ENCODE data around the gene NOCT. TPM values are rescaled to one million over a fixed set of nuclear protein-coding genes. Genes with fewer than 3 reads are reported as not detected.
"Not testable (repeated sequence)": the region's sequence is repeated elsewhere in the genome, so short reads cannot be mapped to it uniquely, and the experiment has no call there.

The NOCT gene
- total and polyA plus RNA-seq, 5 donors: 4.7 to 10.6 (median 9.6) TPM

GRCh38 chr4:139048026-139048425 lies 32.4 kb downstream of the NOCT start:
- H3K27ac ChIP-seq (ENCODE audit: low read length): no peak overlapping the region
- 77% methylated on average over 3 of the region's 3 CpGs for WGBS
- intact Hi-C loops (cut with DNase I): no loop called here
- no peak overlapping the region for H3K4me3 ChIP-seq (ENCODE audit: low read length)
- peaks cover 2% of the 10 kb centered on the region for H3K4me1 ChIP-seq (ENCODE audit: control insufficient read depth, insufficient read depth, low read length)
- no peaks in the 10 kb centered on the region for H3K9me3 ChIP-seq (ENCODE audit: control insufficient read depth, low read length)
- ATAC-seq (no peak), DNase-seq (no peak)
- no peaks in the 10 kb centered on the region for H3K27me3 ChIP-seq (ENCODE audit: control insufficient read depth, insufficient read depth)

GRCh38 chr4:139050446-139050845 lies 34.9 kb downstream of the NOCT start:
- Histone ChIP-seq H3K4me1 (ENCODE audit: control insufficient read depth, insufficient read depth, low read length) (no peaks in the 10 kb centered on the region), H3K9me3 (ENCODE audit: control insufficient read depth, low read length) (no peaks in the 10 kb centered on the region), H3K4me3 (ENCODE audit: low read length) (no peak overlapping the region), H3K27me3 (ENCODE audit: control insufficient read depth, insufficient read depth) (no peaks in the 10 kb centered on the region), H3K27ac (ENCODE audit: low read length) (no peak overlapping the region)
- intact Hi-C loops (cut with DNase I): no loop called here
- ATAC-seq (no peak), DNase-seq (no peak)
- 88% methylated on average over 2 of the region's 2 CpGs for WGBS

DNA sequence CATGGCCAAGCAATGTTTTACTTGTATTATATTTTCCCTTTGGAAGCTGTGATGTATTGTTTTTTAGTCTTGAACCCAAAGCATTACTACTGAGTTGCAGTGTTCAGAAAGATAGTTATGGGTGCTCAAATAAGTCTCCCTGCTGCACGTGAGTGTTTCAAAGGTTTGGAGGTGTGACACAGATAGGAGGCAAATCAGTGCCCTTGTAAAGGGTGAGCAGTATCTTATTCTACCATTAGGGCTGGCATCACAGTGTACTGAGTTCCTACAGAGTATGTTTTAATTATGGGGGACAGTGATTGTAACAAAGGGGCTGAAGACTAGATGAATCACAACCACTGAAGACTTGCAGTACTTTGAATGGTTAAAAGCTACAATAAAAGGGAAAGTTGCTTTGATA lies 38.3 kb downstream of the NOCT start:
- Histone ChIP-seq H3K9me3 (ENCODE audit: control insufficient read depth, low read length) (no peaks in the 10 kb centered on the region), H3K4me3 (ENCODE audit: low read length) (no peak overlapping the region), H3K27ac (ENCODE audit: low read length) (no peak overlapping the region), H3K4me1 (ENCODE audit: control insufficient read depth, insufficient read depth, low read length) (peaks cover under 1% of the 10 kb centered on the region), H3K27me3 (ENCODE audit: control insufficient read depth, insufficient read depth) (no peaks in the 10 kb centered on the region)
- intact Hi-C loops (cut with DNase I): no loop called here
- WGBS: 79% methylated on average over 1 of the region's 1 CpG
- ATAC-seq (peak; percentile 40 to 53), DNase-seq (no peak)

GRCh38 chr4:139054791-139055505 lies 39.4 kb downstream of the NOCT start:
- DNase-seq (no peak), ATAC-seq (no peak)
- whole genome bisulfite sequencing: 36% methylated on average over 1 of the region's 1 CpG
- no peaks in the 10 kb centered on the region for H3K27me3 ChIP-seq (ENCODE audit: control insufficient read depth, insufficient read depth)
- H3K4me3 ChIP-seq (ENCODE audit: low read length): no peak overlapping the region
- H3K4me1 ChIP-seq (ENCODE audit: control insufficient read depth, insufficient read depth, low read length): peaks cover 5% of the 10 kb centered on the region
- no peaks in the 10 kb centered on the region for H3K9me3 ChIP-seq (ENCODE audit: control insufficient read depth, low read length)
- intact Hi-C loops (cut with DNase I): no loop called here
- no peak overlapping the region for H3K27ac ChIP-seq (ENCODE audit: low read length)

DNA sequence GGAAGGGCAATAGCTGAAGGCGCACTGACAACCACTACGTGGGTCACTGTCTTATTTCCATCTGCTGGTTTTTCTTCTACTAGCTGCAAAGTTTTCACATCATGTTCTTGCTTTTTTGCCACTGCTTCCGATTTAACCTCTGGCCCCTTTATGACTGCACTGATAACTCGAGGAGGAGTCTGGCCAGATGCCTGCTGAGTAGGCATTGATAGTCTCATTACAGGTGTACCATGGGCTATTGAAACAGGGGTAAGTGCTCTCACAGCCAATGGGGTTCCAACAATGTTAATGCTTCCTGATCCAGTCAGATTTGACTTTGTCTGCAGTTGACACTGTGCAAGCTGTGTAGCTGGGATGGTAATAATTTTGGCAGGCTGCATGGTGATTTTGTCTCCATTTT lies 43.4 kb downstream of the NOCT start:
- H3K27me3 ChIP-seq (ENCODE audit: control insufficient read depth, insufficient read depth); H3K4me1 ChIP-seq (ENCODE audit: control insufficient read depth, insufficient read depth, low read length); DNase-seq; H3K9me3 ChIP-seq (ENCODE audit: control insufficient read depth, low read length); H3K4me3 ChIP-seq (ENCODE audit: low read length); intact Hi-C loops (cut with DNase I); H3K27ac ChIP-seq (ENCODE audit: low read length): not testable (repeated sequence)
- 53% methylated on average over 4 of the region's 4 CpGs for WGBS
- peak; percentile 35 to 39 for ATAC-seq

- DNase-seq (no peak), ATAC-seq (no peak)
- Histone ChIP-seq H3K4me1 (ENCODE audit: control insufficient read depth, insufficient read depth, low read length) (peaks cover 5% of the 10 kb centered on the region), H3K9me3 (ENCODE audit: control insufficient read depth, low read length) (no peaks in the 10 kb centered on the region), H3K4me3 (ENCODE audit: low read length) (no peak overlapping the region), H3K27ac (ENCODE audit: low read length) (no peak overlapping the region), H3K27me3 (ENCODE audit: control insufficient read depth, insufficient read depth) (no peaks in the 10 kb centered on the region)
- 96% methylated on average over 3 of the region's 3 CpGs for WGBS
- intact Hi-C loops (cut with DNase I): no loop called here
Measured at GRCh38 chr4:139060591-139060990, 45.0 kb downstream of the NOCT start.

DNA sequence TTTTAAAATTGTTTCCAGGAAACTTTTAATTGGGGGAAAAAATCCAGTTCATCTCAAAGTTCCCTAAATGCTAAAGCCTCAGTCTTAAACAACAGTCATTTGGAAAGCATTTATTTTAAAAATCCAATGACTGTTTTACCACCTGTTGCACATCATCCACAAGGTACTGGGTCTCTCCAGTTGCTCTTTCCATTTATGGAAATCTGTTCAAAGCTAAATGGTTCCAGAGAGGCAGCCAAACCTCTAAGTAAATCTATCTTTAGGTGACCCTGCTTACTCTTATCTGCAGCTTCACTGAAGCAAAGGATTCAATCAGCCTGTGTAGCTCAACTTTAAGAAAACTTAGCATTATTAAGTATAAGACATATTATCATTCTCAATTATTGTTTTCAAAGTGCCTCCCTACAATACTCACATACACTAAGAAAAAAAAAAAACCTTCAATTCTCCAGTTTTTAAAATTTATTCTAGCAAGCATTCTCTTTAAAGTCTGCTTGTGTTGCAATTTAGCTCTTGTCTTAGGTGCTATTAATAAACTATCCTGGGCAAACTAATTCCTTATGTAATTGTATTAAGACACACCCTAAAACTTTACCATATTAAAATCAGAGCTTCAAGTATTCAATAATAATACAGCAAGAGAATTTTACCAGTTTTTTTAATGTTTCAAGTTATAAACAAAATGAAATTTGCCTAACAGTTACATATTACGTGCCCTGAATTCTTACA lies 60.6 kb downstream of the NOCT start:
- peak; percentile 75 to 84 for ATAC-seq
- 77% methylated on average over 1 of the region's 1 CpG for WGBS
- DNase-seq: no peak
- H3K27ac ChIP-seq (ENCODE audit: low read length): no peak overlapping the region
- no peak overlapping the region for H3K4me3 ChIP-seq (ENCODE audit: low read length)
- no peaks in the 10 kb centered on the region for H3K9me3 ChIP-seq (ENCODE audit: control insufficient read depth, low read length)
- no peaks in the 10 kb centered on the region for H3K4me1 ChIP-seq (ENCODE audit: control insufficient read depth, insufficient read depth, low read length)
- intact Hi-C loops (cut with DNase I): no loop called here
- no peaks in the 10 kb centered on the region for H3K27me3 ChIP-seq (ENCODE audit: control insufficient read depth, insufficient read depth)

DNA sequence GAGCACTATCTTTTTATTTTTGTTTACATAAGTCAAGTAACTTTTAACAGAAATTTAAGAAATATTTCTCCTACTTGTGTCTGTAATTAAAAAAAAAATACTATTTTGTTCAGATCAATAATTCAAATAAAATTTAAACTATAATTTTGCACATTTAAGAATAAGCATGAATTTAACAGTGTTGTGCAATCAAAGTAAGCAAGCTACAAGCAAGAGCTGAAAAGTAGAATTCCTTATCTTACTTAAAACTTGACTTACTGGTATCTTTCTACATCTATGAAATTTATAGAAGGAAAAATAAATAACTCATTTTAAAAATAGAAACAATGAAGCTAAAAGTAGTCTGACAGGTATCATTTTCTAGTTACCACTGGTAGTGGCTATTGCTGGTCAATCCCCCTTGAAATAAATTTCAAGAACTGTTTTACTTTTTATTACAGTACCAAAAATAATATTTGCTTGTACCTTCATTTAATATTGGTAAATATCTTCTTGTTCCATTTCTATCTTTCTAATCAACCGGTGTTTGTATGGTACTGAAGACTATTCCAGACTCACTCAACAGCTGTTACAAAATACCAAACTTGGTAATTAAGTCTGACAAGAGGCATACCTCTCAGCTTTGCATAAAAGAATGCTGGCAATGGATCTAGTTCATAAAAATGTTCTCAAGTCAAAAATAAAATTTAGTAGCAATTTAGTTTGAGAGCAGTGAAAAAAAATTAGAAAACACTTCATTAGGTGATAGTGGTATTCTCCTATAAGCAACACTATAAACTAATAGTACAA lies 62.2 kb downstream of the NOCT start:
- H3K4me1 ChIP-seq (ENCODE audit: control insufficient read depth, insufficient read depth, low read length): no peaks in the 10 kb centered on the region
- DNase-seq: no peak
- no peak overlapping the region for H3K27ac ChIP-seq (ENCODE audit: low read length)
- no peaks in the 10 kb centered on the region for H3K9me3 ChIP-seq (ENCODE audit: control insufficient read depth, low read length)
- no peak for ATAC-seq
- 33% methylated on average over 1 of the region's 1 CpG for WGBS
- intact Hi-C loops (cut with DNase I): no loop called here
- H3K4me3 ChIP-seq (ENCODE audit: low read length): no peak overlapping the region
- no peaks in the 10 kb centered on the region for H3K27me3 ChIP-seq (ENCODE audit: control insufficient read depth, insufficient read depth)

DNA sequence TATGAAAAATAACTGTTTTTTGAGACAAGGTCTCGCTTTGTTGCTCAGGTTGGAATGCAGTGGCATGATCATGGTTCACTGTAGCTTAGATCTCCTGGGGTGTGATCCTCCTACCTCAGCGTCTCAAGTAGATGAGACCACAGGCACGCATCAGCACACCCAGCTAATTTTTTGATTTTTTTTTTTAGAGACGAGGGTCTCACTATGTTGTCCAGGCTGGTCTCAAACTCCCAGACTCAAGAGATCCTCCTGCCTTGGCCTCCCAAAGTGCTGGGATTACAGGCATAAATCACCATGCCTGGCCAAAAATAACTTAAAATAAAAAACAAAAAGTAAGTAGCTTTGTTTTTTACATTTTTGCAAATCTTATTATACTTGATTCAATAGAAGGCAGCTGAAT lies 63.3 kb downstream of the NOCT start:
- no peaks in the 10 kb centered on the region for H3K9me3 ChIP-seq (ENCODE audit: control insufficient read depth, low read length)
- H3K27ac ChIP-seq (ENCODE audit: low read length): peak overlapping the region; percentile 24
- H3K4me1 ChIP-seq (ENCODE audit: control insufficient read depth, insufficient read depth, low read length): no peaks in the 10 kb centered on the region
- intact Hi-C loops (cut with DNase I): no loop called here
- 90% methylated on average over 4 of the region's 4 CpGs for WGBS
- no peak for ATAC-seq
- H3K27me3 ChIP-seq (ENCODE audit: control insufficient read depth, insufficient read depth): no peaks in the 10 kb centered on the region
- no peak for DNase-seq
- no peak overlapping the region for H3K4me3 ChIP-seq (ENCODE audit: low read length)

GRCh38 chr4:139082750-139083606 lies 67.4 kb downstream of the NOCT start:
- Histone ChIP-seq H3K4me1 (ENCODE audit: control insufficient read depth, insufficient read depth, low read length) (no peaks in the 10 kb centered on the region), H3K4me3 (ENCODE audit: low read length) (peak overlapping the region; percentile 92), H3K27ac (ENCODE audit: low read length) (peak overlapping the region; percentile 85), H3K27me3 (ENCODE audit: control insufficient read depth, insufficient read depth) (no peaks in the 10 kb centered on the region), H3K9me3 (ENCODE audit: control insufficient read depth, low read length) (no peaks in the 10 kb centered on the region)
- DNase-seq: peak; percentile 93 to 98 (median 97)
- peak; percentile 96 for ATAC-seq
- intact Hi-C loops (cut with DNase I): loop anchor here in 3 of 4 donors (5.0 to 10.0 kb wide), 3 partner anchors 48 to 212 kb away; no protein-coding TSS in a partner anchor
- WGBS: under 1% methylated on average over 38 of the region's 38 CpGs
